Glomerular endothelial cell (primary cell): ENCODE results near the gene TMEM69. TPM values are rescaled to one million over a fixed set of nuclear protein-coding genes. Genes with fewer than 3 reads are reported as not detected.
"Not testable (repeated sequence)": the region's sequence is repeated elsewhere in the genome, so short reads cannot be mapped to it uniquely, and the experiment has no call there.

ENCODE experiments used
- DNase-seq: peaks from one replicate; pipeline ENCODE4 v3.0.0-alpha.2; 2011; ENCODE audit warnings: low read depth, low spot score; ENCODE audit errors: extremely low read depth
- total RNA-seq: library from RNA; depleted of rRNA; stranded (reverse); fragments of >200 nt; gene quantifications from 2 replicates; pipeline ENCODE4 v1.2.3, GENCODE V29; 2015

TMEM69 gene
- total RNA-seq, 1 donor from 2014 or later = 25.8 TPM

GRCh38 chr1:45730075-45730779 is 42.2 kb downstream of the TMEM69 start:
- no peak for DNase-seq

- DNase-seq = no peak
Observed at GRCh38 chr1:45730780-45731319, 42.9 kb downstream of the TMEM69 start.

GRCh38 chr1:45739137-45739536 is 51.2 kb downstream of the TMEM69 start:
- no peak for DNase-seq

- not testable (repeated sequence) for DNase-seq
Observed at GRCh38 chr1:45739641-45740156, 51.7 kb downstream of the TMEM69 start.

Other genes with a start within 250 kb of the TMEM69 start
- 1.1 and 2.6 TPM in 2 replicates for gene TESK2, start 197.0 kb upstream of the TMEM69 start, total RNA-seq
- 0.53 and 2.1 TPM in 2 replicates for gene CCDC163, start 188.1 kb upstream of the TMEM69 start, total RNA-seq
- gene MMACHC, start 187.9 kb upstream of the TMEM69 start, total RNA-seq = 1.8 and 2.2 TPM in 2 replicates
- gene PRDX1, start 166.3 kb upstream of the TMEM69 start, total RNA-seq = 556 and 885 TPM in 2 replicates
- 123 and 133 TPM in 2 replicates for gene AKR1A1, start 137.4 kb upstream of the TMEM69 start, total RNA-seq
- gene NASP, start 104.1 kb upstream of the TMEM69 start, total RNA-seq = 41.2 and 68.8 TPM in 2 replicates
- gene CCDC17, start 64.1 kb upstream of the TMEM69 start, total RNA-seq = 0.82 and 1.9 TPM in 2 replicates
- gene GPBP1L1, start 1.6 kb upstream of the TMEM69 start, total RNA-seq = 78.6 and 83.0 TPM in 2 replicates
- gene IPP, start 62.5 kb downstream of the TMEM69 start, total RNA-seq = 6.2 and 6.6 TPM in 2 replicates
- 23.1 and 34.2 TPM in 2 replicates for gene MAST2, start 115.4 kb downstream of the TMEM69 start, total RNA-seq